GM18861 (cell line): Measurements from ENCODE around the gene PRPF18.

Experiments
- ATAC-seq: cut with Tn5 transposase; IDR thresholded peaks from one replicate; pipeline ENCODE4 v1.9.1; 2021; ENCODE audit not compliant: unreplicated experiment

The PRPF18 gene

DNA sequence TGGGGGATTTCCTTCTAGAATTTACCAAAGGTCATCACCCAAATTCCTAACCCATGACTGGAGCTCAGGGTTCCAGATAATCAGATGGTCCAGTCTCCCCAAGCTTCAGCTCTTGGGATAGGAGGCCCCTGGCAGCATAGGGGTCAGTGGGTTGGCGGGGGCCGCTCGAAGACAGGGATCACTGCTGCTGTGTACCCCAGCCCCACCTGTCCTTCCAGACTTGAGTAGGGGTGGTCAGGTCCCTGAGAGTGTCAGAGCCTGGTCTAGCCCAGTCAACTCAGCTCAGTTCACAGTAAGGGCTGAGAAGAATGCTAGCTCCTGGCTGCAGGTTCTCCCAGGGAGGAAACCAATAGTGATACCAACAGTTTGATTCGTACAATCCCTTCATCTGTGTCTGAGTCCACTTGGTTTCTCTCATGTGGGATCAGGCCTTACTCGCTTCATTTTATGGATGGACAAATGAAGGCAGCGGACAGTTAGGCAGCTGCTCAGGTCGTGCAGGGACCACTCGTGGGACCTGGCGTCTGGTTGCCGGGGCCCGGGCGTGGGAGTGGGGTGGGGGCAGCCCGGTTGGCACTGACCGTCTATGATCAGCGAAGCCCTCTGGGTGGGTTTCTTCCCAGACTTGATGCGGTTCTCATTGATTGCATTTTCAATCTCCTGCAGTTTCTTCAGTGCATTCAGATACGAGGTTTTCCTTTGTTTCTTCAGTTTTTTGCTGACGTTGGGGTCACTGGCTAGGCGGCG lies 78.9 kb downstream of the PRPF18 start:
- ATAC-seq = no peak

DNA sequence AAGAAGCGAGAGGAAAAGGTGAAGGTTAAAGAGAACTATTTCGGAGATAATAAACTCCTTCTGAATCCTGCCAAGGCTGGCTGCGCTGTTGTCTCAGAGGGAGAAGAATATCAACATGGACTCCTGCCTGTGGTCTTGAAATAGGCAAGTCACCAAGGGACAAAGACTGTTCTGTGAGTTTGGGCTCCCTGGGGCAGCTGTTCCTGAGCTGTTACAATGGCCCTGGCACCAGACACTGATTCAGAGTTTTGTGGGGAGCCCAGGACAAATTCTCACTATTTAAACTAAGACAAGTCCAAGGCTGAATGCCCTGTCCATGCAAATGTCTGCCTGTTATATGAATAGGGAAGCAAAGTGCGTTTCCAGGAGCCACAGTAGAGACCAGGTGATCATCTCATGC lies 81.4 kb downstream of the PRPF18 start:
- no peak for ATAC-seq

GRCh38 chr10:13669182-13669855 lies 82.6 kb downstream of the PRPF18 start:
- no peak for ATAC-seq

- ATAC-seq = no peak
These were observed 83.1 kb downstream of the PRPF18 start for GRCh38 chr10:13669901-13670300.

GRCh38 chr10:13670311-13670710 lies 83.5 kb downstream of the PRPF18 start:
- no peak for ATAC-seq

- no peak for ATAC-seq
These were observed 85.1 kb downstream of the PRPF18 start for GRCh38 chr10:13671904-13672303.

DNA sequence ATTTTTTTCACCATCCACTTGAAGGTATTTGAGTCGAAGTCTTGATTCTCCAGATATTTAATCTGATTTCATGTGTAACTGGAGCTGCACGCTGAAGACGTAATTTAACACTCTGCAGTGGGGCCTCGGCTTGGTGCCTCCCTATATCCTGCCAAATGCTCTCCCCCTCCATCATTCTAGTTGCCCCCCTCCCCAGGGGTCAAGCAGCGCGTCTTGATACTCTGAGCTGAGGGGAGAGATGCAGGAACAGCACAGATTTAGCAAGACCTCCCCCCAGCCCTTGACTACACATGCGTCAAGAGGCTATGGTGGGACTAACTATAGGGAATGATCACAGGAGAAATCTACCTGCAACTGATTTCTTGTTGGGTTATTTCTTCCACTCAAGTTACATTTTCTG lies 85.8 kb downstream of the PRPF18 start:
- no peak for ATAC-seq

GRCh38 chr10:13673156-13673555 lies 86.4 kb downstream of the PRPF18 start:
- no peak for ATAC-seq

- no peak for ATAC-seq
These were observed 88.2 kb downstream of the PRPF18 start for GRCh38 chr10:13674645-13675588.

DNA sequence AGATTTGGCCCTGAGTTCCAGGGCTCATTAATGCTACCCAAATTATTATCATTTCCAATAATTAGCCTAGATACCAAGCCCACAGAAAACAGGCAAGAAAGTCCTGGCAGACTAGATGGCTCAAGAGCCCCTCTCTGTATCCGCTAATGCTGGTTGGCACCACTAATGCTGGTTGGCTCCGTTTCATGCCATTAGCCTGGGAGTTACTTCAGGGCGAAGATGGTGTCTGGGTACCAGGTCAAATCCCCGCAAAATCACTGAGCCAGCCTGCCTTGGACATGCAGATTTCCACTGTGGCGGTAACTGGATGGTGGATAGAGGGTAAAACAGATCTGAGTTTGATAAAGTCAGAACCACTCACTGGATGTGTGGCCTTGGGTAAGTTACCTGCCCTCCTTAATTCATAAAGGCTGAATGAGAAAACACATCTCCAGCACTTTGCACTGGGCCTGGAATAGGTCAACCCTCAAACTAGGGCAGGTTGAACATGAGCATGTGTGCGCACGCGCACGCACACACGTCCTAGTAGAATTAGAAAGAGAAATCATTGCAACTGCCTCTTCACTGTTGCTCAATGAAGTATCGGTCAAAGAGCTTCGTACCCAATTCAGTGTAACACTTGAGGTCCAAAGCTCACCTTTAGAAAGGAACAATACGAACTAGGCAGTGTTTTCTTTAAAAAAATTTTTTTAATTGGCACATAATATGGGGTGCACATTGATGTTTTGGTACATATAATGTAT lies 91.5 kb downstream of the PRPF18 start:
- ATAC-seq = no peak
